GM23338 (cell line): Measurements from ENCODE around the gene ZBTB40. TPM values are rescaled to one million over a fixed set of nuclear protein-coding genes. Genes with fewer than 3 reads are reported as not detected.

Experiments
- ATAC-seq: fragments of 200-7000 bp; cut with Tn5 transposase; 3 replicates; pipeline ENCODE4 v1.9.1; 2020
- DNase-seq: peaks from one replicate; pipeline ENCODE4 v3.0.0-alpha.2; 2015; ENCODE audit warnings: low spot score
- H2AFZ ChIP-seq: fragments of 200-600 bp; sonication (generic); 2 replicates; pipeline ENCODE4 v1.8.0; 2016; ENCODE audit warnings: antibody characterized with exemption, mild to moderate bottlenecking, moderate library complexity
- H3F3A ChIP-seq: fragments of 200-600 bp; sonication (generic); replicated peaks from 2 replicates; pipeline ENCODE4 v1.8.0; 2017; ENCODE audit warnings: antibody characterized with exemption, mixed run types, low read depth
- H3K27ac ChIP-seq: fragments of 200-600 bp; sonication (generic); 2 replicates; pipeline ENCODE4 v1.6.1; 2016; ENCODE audit warnings: low read depth
- H3K27me3 ChIP-seq: fragments of 200-600 bp; sonication (generic); 2 replicates; pipeline ENCODE4 v1.8.0; 2016; ENCODE audit warnings: mild to moderate bottlenecking, mixed run types, moderate library complexity; ENCODE audit not compliant: insufficient read depth
- H3K36me3 ChIP-seq: fragments of 200-600 bp; sonication (generic); 2 replicates; pipeline ENCODE4 v1.8.0; 2016; ENCODE audit warnings: mild to moderate bottlenecking; ENCODE audit not compliant: insufficient read depth
- H3K4me1 ChIP-seq: fragments of 200-600 bp; sonication (generic); 2 replicates; pipeline ENCODE4 v1.8.0; 2016; ENCODE audit warnings: mild to moderate bottlenecking, moderate library complexity; ENCODE audit not compliant: insufficient read depth
- H3K4me2 ChIP-seq: fragments of 200-600 bp; sonication (generic); 2 replicates; pipeline ENCODE4 v1.7.1; 2017; ENCODE audit warnings: mixed run types
- H3K4me3 ChIP-seq: fragments of 200-600 bp; sonication (generic); 2 replicates; pipeline ENCODE4 v1.6.1; 2016; ENCODE audit warnings: mixed run types
- H3K79me2 ChIP-seq: fragments of 200-600 bp; sonication (generic); replicated peaks from 2 replicates; pipeline ENCODE4 v1.8.0; 2017; ENCODE audit warnings: mild to moderate bottlenecking; ENCODE audit not compliant: insufficient read depth
- H3K9me2 ChIP-seq: fragments of 200-600 bp; sonication (generic); 2 replicates; pipeline ENCODE4 v1.8.0; 2017; ENCODE audit not compliant: insufficient read depth
- H4K20me1 ChIP-seq: fragments of 200-600 bp; sonication (generic); replicated peaks from 2 replicates; pipeline ENCODE4 v1.8.0; 2017; ENCODE audit warnings: mild to moderate bottlenecking; ENCODE audit not compliant: insufficient read depth
- H3K27ac Mint-ChIP-seq: 2 replicates; pipeline ENCODE4 v1.8.0; 2020; ENCODE audit warnings: inconsistent platforms, mild to moderate bottlenecking, moderate library complexity, mixed read lengths
- H3K27me3 Mint-ChIP-seq: 3 replicates; pipeline ENCODE4 v1.8.0; 2022; ENCODE audit warnings: low read depth, mild to moderate bottlenecking, moderate library complexity, mixed read lengths, inconsistent platforms; ENCODE audit not compliant: insufficient read depth, poor library complexity
- H3K36me3 Mint-ChIP-seq: 3 replicates; pipeline ENCODE4 v1.8.0; 2021; ENCODE audit warnings: low read depth, mild to moderate bottlenecking, inconsistent platforms, moderate library complexity, mixed read lengths
- H3K4me1 Mint-ChIP-seq: 3 replicates; pipeline ENCODE4 v1.8.0; 2020; ENCODE audit warnings: mild to moderate bottlenecking, inconsistent platforms, mixed read lengths
- H3K4me3 Mint-ChIP-seq: 3 replicates; pipeline ENCODE4 v1.8.0; 2021; ENCODE audit warnings: moderate library complexity, mild to moderate bottlenecking, inconsistent platforms, mixed read lengths
- H3K9me3 Mint-ChIP-seq: 3 replicates; pipeline ENCODE4 v1.8.0; 2020; ENCODE audit warnings: moderate library complexity, mild to moderate bottlenecking, inconsistent platforms, mixed read lengths
- CREB1 ChIP-seq: fragments of 250-450 bp; sonication (Bioruptor Pico); IDR thresholded peaks from 2 replicates; pipeline ENCODE4 v1.5.0; 2020; ENCODE audit warnings: low read depth, mild to moderate bottlenecking, moderate library complexity
- EZH2 ChIP-seq: fragments of 200-600 bp; sonication (generic); IDR thresholded peaks from one replicate; pipeline ENCODE4 v1.8.0; 2017; ENCODE audit warnings: antibody characterized with exemption, mild to moderate bottlenecking, low read depth; ENCODE audit not compliant: unreplicated experiment
- EZH2phosphoT487 ChIP-seq: fragments of 200-600 bp; sonication (generic); IDR thresholded peaks from one replicate; pipeline ENCODE4 v1.8.1; 2018; ENCODE audit warnings: antibody characterized with exemption; ENCODE audit not compliant: unreplicated experiment
- NANOG ChIP-seq: IDR thresholded peaks from 2 replicates; pipeline ENCODE4 v1.6.1; 2016; ENCODE audit warnings: antibody characterized with exemption, borderline replicate concordance
- POLR2AphosphoS5 ChIP-seq: IDR thresholded peaks from 2 replicates; pipeline ENCODE4 v1.6.1; 2016; ENCODE audit warnings: antibody characterized with exemption, low read depth
- STAT1 ChIP-seq: IDR thresholded peaks from one replicate; pipeline ENCODE4 v1.6.1; 2016; ENCODE audit warnings: antibody characterized with exemption; ENCODE audit not compliant: unreplicated experiment
- ZNF114 ChIP-seq: fragments of 250-450 bp; sonication (Bioruptor Pico); IDR thresholded peaks from 2 replicates; pipeline ENCODE4 v1.5.0; 2020; ENCODE audit warnings: mild to moderate bottlenecking, moderate library complexity
- ZNF331 ChIP-seq: fragments of 250-450 bp; sonication (Bioruptor Pico); IDR thresholded peaks from 2 replicates; pipeline ENCODE4 v1.5.0; 2020; ENCODE audit warnings: low read depth, mild to moderate bottlenecking, moderate library complexity
- polyA plus RNA-seq: library from polyadenylated mRNA; unstranded; fragments of >200 nt; fragmentation: Nextera tagmentation; extraction: Ambion mirVana; gene quantifications from 2 replicates; pipeline ENCODE4 v1.2.1, GENCODE V29; 2016
- total RNA-seq: library from RNA; depleted of rRNA; stranded (reverse); fragments of >200 nt; shearing (Covaris generic); gene quantifications from 2 replicates; pipeline ENCODE4 v1.2.3, GENCODE V29; 2014
- TF ChIP-seq, protein P1 (sequence below): IDR thresholded peaks from 2 replicates; pipeline ENCODE4 v1.6.1; 2016; ENCODE audit warnings: antibody characterized with exemption
- TF ChIP-seq, protein P2 (sequence below), 2 experiments: fragments of 200-600 bp in 1 of 2; sonication (generic) in 1 of 2; conservative IDR thresholded peaks; 2 replicates each; pipeline versions ENCODE4 v1.5.1 to v1.6.1; 2016 to 2017; ENCODE audit warnings: antibody characterized with exemption in 2 of 2, low read depth in 2 of 2, mild to moderate bottlenecking in 2 of 2, moderate library complexity in 1 of 2
- TF ChIP-seq, protein P3 (sequence below): IDR thresholded peaks from one replicate; pipeline ENCODE4 v1.6.1; 2018; ENCODE audit warnings: antibody characterized with exemption; ENCODE audit not compliant: unreplicated experiment

Gene ZBTB40
- total and polyA plus RNA-seq, 2 experiments from 2014 or later: 3.1 to 22.7 TPM

DNA sequence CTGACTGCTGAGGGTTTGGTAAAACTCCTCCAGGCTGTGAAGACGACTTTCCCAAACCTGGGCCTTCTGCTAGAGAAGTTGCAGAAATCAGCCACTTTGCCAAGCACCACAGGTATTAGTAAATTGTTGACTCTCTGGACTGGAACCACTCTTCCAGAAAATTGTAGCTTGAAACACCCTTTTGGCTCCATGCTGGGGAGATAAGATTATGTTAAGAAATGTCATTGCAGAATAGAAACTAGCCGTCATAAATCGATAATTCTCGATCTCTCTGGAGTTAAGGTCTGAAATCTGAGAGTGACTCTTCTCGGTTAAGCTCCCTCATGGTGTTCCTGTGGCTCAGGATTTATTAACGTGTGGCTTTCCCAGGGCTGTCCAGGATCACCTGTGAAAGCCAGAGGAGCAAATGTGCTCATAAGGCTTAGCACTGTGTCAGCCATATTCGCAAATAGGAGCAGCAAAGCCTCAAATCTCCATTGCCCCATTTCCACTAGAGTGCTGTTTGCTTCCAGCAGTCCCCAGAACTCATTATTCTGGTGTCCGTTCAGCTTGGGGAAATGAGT, 54.6 kb downstream of the ZBTB40 start:
- no peak overlapping the region for H3K4me3 ChIP-seq
- H4K20me1 ChIP-seq: peaks cover 9% of the 10 kb centered on the region; the same call in 1 of the 2 replicates
- H3K27me3 ChIP-seq: no peaks in the 10 kb centered on the region
- H3K27ac Mint-ChIP-seq: no peak overlapping the region
- H3K4me1 Mint-ChIP-seq: no peaks in the 10 kb centered on the region
- DNase-seq: no peak
- no peak for ATAC-seq
- peaks cover 4% of the 10 kb centered on the region for H3K27me3 Mint-ChIP-seq
- TF ChIP-seq, protein P1, sequence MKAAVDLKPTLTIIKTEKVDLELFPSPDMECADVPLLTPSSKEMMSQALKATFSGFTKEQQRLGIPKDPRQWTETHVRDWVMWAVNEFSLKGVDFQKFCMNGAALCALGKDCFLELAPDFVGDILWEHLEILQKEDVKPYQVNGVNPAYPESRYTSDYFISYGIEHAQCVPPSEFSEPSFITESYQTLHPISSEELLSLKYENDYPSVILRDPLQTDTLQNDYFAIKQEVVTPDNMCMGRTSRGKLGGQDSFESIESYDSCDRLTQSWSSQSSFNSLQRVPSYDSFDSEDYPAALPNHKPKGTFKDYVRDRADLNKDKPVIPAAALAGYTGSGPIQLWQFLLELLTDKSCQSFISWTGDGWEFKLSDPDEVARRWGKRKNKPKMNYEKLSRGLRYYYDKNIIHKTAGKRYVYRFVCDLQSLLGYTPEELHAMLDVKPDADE: no peak
- TF ChIP-seq POLR2AphosphoS5 (no peak), EZH2phosphoT487 (no peak), NANOG (no peak), EZH2 (no peak)
- TF ChIP-seq, protein P2, sequence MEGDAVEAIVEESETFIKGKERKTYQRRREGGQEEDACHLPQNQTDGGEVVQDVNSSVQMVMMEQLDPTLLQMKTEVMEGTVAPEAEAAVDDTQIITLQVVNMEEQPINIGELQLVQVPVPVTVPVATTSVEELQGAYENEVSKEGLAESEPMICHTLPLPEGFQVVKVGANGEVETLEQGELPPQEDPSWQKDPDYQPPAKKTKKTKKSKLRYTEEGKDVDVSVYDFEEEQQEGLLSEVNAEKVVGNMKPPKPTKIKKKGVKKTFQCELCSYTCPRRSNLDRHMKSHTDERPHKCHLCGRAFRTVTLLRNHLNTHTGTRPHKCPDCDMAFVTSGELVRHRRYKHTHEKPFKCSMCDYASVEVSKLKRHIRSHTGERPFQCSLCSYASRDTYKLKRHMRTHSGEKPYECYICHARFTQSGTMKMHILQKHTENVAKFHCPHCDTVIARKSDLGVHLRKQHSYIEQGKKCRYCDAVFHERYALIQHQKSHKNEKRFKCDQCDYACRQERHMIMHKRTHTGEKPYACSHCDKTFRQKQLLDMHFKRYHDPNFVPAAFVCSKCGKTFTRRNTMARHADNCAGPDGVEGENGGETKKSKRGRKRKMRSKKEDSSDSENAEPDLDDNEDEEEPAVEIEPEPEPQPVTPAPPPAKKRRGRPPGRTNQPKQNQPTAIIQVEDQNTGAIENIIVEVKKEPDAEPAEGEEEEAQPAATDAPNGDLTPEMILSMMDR (conservative IDR thresholded peaks at IDR 0.05; ENCODE audit: low read depth in 2 of 2): no peak
- TF ChIP-seq, protein P3, sequence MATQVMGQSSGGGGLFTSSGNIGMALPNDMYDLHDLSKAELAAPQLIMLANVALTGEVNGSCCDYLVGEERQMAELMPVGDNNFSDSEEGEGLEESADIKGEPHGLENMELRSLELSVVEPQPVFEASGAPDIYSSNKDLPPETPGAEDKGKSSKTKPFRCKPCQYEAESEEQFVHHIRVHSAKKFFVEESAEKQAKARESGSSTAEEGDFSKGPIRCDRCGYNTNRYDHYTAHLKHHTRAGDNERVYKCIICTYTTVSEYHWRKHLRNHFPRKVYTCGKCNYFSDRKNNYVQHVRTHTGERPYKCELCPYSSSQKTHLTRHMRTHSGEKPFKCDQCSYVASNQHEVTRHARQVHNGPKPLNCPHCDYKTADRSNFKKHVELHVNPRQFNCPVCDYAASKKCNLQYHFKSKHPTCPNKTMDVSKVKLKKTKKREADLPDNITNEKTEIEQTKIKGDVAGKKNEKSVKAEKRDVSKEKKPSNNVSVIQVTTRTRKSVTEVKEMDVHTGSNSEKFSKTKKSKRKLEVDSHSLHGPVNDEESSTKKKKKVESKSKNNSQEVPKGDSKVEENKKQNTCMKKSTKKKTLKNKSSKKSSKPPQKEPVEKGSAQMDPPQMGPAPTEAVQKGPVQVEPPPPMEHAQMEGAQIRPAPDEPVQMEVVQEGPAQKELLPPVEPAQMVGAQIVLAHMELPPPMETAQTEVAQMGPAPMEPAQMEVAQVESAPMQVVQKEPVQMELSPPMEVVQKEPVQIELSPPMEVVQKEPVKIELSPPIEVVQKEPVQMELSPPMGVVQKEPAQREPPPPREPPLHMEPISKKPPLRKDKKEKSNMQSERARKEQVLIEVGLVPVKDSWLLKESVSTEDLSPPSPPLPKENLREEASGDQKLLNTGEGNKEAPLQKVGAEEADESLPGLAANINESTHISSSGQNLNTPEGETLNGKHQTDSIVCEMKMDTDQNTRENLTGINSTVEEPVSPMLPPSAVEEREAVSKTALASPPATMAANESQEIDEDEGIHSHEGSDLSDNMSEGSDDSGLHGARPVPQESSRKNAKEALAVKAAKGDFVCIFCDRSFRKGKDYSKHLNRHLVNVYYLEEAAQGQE: no peak
- no peak overlapping the region for H3K27ac ChIP-seq
- H3K36me3 Mint-ChIP-seq: peaks cover 10% of the 10 kb centered on the region; the same call in 2 of the 3 replicates
- H2AFZ ChIP-seq: no peak overlapping the region
- no peaks in the 10 kb centered on the region for H3K9me3 Mint-ChIP-seq
- H3K4me1 ChIP-seq: no peaks in the 10 kb centered on the region
- no peaks in the 10 kb centered on the region for H3K9me2 ChIP-seq
- H3K4me3 Mint-ChIP-seq: no peak overlapping the region
- peaks cover 38% of the 10 kb centered on the region for H3K36me3 ChIP-seq
- H3K79me2 ChIP-seq: no peaks in the 10 kb centered on the region
- no peaks in the 10 kb centered on the region for H3F3A ChIP-seq
- H3K4me2 ChIP-seq: no peak overlapping the region

DNA sequence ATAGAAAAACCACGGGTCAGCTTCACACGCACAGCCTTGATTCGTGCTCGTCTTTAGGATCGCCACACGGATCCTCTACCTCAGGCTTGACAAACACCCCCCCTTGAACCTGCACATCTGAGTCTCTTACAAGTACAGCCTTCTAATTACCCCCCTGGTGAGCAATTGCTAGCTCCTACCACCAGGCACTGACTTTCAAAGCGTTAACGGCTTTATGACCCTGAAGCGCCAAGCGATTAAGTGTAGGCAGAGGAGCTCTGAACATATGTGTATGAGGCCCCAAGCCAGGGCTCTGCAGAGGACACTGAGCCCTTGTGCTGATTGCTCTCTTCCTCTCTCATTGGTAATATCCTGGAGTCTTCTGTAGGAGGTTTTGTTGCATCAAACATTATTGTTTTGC, 55.9 kb downstream of the ZBTB40 start:
- H4K20me1 ChIP-seq: peaks cover 8% of the 10 kb centered on the region; the same call in 1 of the 2 replicates
- no peak overlapping the region for H3K4me3 Mint-ChIP-seq
- no peak overlapping the region for H2AFZ ChIP-seq
- no peak for ATAC-seq
- no peak overlapping the region for H3K27ac Mint-ChIP-seq
- H3K4me2 ChIP-seq: no peak overlapping the region
- H3K27me3 ChIP-seq: no peaks in the 10 kb centered on the region
- H3K4me1 Mint-ChIP-seq: no peaks in the 10 kb centered on the region
- no peaks in the 10 kb centered on the region for H3K4me1 ChIP-seq
- no peaks in the 10 kb centered on the region for H3K9me2 ChIP-seq
- no peaks in the 10 kb centered on the region for H3F3A ChIP-seq
- H3K9me3 Mint-ChIP-seq: no peaks in the 10 kb centered on the region
- no peak overlapping the region for H3K27ac ChIP-seq
- peaks cover 2% of the 10 kb centered on the region for H3K27me3 Mint-ChIP-seq
- H3K79me2 ChIP-seq: no peaks in the 10 kb centered on the region
- no peak overlapping the region for H3K4me3 ChIP-seq
- H3K36me3 ChIP-seq: peaks cover 38% of the 10 kb centered on the region
- peaks cover 13% of the 10 kb centered on the region; the same call in 2 of the 3 replicates for H3K36me3 Mint-ChIP-seq
- DNase-seq: no peak
- TF ChIP-seq POLR2AphosphoS5 (no peak), NANOG (no peak), ZNF114 (no peak), ZNF331 (CRISPR knock-in tag) (no peak), CREB1 (CRISPR knock-in tag) (no peak), STAT1 (no peak), EZH2 (no peak)
- TF ChIP-seq, protein P3: no peak
- TF ChIP-seq, protein P2 (conservative IDR thresholded peaks at IDR 0.05; ENCODE audit: low read depth in 2 of 2): no peak
